HTR-8/SVneo (cell line): ENCODE data around the gene DDN.

Experiments used
- DNase-seq: peaks from one replicate; pipeline ENCODE4 v3.0.0; 2011; ENCODE audit warnings: low spot score, mixed read lengths; ENCODE audit not compliant: insufficient read length
- FAIRE-seq: peaks from 2 replicates; lab custom pipeline; 2011; peaks lifted over from hg19 to GRCh38; lab: Jason Lieb, UNC

The DDN gene

DNA sequence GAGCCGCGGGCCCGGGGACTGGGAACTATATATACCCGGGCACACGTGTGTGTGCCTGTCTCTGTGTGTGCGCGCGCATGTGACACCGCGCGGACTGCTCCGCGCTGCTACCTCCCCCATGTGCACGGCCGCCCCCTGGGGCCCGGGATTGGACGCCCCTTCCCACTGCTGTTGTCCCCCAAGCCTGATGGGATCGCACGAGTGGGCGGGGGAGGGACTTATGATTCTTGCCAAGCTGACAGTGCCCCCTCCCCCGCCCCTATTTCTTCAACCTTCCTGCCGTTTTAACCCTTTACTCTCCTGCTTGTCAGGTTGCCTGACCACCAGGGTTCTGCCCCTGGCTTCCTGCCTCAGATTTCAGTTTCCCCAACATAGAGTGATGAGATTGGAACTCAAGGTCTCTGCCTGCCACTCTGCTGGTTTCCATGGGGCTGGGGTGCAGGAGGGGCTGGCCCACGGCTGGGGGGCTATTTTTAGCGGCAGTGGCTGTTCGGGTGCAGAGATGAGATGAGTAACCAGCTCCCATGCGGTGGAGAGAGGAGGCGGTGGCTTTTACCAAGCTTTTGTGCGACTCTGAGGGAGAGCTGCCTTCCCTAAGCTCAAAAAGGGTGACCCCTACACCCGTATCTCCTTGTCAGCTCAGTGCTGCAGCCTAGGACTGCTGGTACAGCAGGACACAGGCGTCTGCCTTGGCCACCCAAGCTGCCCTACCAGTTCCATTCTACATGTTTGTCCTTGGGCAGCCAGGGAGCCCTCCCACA is at the start of gene DDN:
DDN (minus strand) TSS at position 5 of the 761 bp plus-strand sequence. CDS start 88 bp downstream, outside the sequence.
- DNase-seq (peak; percentile 66), FAIRE-seq (no peak)

DNA sequence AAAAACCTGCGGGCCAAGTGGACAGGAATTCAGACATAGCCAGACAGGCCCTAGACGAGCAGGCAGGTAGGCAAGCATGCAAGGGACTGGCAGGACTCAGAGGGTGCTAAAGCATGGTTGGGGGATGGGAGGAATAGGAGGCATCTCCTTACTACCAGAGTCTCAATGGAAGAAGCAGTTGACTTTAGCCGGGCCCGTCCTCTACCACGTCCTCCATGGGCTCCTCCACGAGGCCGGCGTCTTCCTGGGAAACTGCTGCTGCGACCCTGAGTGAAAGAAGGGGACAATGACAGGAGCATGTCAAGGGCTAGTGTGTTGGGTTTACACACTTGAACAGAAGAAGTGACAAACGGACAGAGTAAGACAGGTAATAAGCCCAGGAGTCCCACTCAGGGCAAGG is 49.8 kb upstream of the DDN start:
- FAIRE-seq, result no peak
- no peak for DNase-seq

DNA sequence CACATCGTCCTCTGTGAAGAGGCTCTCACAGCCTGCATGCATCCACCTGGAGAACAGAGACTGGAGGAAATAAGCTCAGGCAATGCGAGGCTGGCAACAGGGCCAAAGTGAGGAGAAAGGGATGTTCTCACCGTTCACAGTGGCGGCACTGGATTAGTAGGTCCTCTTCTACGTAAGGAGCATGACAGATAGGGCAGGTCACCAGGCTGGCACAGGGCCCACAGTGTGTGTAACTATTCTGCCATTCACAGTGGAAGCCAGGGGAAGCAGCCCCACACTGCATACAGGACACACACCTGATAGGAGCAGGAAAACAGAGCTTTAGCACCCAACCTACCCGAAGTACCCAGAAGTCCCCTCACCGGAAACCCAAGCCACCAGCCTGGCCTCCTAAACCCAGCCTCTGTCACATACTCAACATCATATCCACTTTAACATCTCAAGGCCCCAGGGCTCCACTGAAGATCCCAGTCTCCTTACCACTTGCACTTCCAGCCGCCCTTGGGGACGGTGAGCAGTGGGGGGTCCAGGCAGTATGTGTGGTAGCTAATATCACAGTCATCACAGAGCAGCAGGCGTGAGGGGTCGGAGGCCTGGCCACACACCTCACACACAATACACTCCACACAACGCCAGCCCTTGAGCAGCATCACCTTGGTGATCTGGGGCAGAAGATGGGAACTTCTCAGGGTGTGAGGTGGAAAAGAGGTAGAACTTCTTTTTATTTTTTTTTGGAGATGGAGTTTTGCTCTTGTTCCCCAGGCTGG is 47.1 kb upstream of the DDN start:
- DNase-seq, result no peak
- no peak for FAIRE-seq

DNA sequence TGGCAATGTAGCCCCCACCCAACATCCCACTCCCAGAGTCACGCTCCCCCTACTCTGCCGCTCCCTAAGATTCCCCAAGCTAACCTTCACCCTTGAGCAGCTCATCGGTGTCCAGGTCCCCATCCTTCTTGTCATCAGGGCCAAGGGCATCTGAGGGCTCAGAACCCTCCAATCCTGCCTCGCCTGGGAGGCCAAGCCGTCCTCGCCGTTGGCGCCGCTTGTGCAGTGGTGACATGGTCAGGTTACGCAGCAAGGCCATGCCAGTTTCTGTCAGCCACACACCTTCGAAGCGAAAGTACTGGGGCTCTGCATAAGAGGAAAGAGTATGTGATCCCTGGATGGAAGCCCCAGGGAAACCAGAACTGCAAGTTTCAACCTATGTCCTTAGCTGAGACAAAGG is 45.5 kb upstream of the DDN start:
- no peak for FAIRE-seq
- DNase-seq, result no peak

DNA sequence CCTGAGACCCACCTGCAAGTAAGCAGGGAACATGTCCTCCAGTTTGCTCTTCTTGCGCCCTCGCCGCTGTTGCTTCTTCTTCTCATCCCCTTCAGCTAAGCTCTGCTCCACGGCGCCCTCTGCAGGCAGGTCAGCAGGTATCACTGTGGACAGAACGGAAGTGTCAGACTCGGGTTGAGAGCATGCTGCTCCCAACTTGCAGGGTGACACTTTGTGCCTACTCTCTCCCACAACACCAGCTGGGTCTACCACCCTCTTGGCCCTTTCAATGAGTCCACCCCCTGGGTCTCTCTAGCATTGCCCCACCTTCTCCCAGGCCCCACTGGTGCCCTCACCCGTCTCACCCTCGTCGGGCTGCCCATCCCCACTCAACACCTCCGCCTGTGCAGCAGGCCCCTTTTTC is 44.7 kb upstream of the DDN start:
- no peak for DNase-seq
- no peak for FAIRE-seq

DNA sequence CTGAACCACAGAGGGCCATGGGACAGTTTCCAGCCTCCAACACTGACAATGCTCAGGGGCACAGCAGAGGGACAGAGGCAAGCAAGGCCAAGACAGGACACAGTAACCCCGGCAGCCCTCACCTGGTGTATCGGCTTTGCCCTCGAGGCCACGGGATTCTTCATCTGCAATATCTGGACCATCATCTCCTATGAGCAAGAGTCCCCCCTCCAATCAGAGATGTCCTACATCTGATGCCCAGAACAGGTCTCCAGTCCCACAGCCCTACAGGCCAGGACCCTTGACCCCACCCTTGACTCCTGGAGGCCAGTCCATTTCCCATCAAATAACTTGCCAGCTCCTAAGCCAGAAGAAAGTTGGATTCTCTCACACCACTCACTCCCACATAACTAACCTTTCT is 44.1 kb upstream of the DDN start:
- FAIRE-seq, result no peak
- no peak for DNase-seq

DNA sequence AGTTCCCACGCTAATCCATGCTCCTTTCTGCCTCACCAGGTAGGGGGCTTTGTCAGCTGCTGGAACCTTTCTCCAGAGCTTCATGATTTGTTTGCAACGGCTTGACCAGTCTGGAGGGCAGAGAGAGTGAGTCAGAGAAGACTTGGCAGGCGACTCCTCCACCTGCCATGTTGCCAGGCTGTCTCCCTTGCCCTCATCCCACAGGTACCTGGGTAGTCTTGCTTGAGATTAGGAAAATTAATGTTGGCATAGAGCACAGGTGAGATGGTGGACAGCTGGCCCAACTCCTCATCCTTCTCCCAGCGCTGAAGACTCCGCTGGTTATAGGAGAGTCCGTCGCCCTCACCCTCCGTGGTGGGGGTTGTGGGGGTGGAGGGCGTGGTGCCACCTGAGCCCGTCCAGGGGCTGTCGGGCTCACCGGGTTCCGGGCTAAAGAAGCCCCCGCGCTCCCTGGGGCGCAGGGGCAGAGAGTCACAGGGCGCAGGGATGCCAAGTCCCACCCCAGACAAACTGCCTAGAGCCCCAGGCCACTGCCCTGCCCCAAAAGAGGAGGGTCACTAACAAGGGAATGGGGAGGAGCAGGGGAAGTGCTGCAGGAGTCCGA is 42.8 kb upstream of the DDN start:
- FAIRE-seq (no peak), DNase-seq (no peak)

DNA sequence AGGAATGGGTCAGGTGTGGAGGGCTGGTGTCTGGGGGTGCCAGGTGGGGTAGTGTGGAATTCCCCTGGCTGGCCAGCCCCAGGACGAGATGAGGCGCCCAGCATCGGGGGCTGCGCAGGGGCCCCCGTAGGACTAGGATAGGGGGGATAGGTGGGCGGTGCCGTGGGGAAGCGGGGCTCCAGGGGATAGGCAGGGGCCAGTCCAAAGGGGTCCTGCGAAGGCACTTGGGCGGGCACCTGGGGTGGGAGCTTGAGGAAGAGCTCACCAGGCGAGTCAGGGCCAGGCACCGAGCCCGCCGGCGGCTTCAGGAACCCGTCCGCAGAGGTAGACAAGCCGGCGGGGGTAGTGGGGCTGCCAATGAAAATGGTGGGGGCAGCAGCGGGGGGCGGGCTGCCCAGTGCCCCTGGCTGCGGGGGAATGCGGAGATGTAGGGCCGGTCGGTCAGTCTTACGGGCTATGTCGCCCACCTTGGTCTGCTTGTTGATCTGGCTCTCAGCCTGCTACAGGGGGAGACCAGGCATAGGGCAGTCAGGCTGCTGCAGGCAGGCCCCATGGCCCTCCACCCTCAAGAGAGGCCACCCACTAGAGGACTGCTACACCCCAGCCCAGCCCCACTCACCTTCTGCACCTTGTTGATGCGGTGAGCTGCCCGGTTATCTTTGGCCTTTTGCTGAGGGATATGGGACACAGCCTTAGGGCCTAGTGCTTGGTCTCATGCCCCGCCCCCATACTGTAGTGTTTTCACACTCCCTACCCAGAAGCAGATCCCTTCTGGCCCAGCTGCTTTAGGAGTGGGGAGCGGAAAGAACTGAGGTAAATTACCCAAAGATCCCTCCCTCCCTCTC is 42.1 kb upstream of the DDN start:
- no peak for DNase-seq
- FAIRE-seq, result no peak

DNA sequence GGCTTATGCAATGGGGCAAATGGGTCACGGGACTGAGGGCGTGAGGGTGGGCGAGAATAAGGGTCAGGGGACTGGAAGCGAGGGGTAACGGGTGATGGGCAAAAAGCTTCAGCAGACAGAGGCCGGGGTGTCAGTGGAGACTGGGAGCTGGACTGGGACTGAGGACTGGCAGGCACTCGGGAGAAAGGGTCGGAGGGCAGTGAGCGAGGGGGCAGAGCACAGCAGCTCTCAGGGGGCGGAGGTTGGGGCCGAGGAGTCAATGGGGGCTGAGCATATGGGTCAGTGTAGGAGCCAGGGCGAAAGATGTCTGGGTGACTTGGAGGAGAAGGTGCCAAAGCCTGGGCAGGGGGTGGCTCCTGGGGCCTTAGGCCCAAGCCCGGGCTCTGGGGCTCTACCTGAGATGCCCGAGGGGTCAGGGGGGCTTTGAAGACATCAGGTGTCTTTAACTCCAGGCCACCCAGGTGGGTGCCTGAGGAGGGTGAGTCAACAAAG is 41.2 kb upstream of the DDN start:
- FAIRE-seq (no peak), DNase-seq (no peak)

DNA sequence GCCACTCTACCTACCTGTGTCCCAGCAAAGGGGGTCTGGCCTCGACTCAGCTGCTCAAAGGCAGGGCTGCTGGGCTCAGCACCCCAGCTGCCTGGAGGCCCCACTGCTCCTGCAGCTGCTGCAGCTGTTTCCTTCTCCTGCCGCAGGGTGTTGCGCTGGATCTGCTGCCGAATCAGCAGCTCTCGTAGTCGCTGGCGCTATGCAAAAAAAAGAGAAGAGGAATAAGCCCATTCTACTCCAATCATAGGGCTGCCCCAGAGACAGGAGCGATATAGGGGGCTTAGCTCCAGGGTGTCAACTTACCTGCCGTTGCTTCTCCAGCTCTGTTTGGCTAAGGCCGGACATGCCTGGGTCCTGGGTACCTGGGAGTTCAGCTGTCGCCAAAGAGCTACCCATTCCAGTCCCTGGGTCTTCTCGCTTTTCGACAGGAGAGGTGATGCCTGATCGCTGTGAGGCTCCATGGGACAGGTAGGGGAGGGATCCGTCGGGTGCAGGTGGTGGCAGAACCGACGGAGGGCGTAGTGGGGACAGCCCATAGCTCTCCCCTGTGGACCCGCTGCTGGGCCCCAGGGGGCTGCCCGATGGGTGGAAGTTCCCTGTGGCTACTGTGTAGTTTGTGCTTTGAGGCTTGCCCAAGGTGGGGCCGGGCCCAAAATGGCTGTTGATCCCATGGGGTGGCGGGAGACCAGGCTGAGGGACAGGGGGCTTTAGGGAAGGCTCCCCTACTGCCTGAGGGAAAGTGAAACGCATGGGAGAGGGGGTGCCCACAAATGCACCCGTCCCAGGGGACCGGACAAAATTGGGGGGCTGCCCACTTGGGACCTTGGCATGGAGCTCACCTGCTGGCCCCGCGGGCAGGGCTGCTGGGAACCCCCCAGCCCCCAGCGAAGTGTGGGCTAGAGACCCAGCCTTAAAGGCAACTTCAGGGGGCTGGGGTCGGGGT is 40.5 kb upstream of the DDN start:
- DNase-seq (no peak), FAIRE-seq (no peak)

DNA sequence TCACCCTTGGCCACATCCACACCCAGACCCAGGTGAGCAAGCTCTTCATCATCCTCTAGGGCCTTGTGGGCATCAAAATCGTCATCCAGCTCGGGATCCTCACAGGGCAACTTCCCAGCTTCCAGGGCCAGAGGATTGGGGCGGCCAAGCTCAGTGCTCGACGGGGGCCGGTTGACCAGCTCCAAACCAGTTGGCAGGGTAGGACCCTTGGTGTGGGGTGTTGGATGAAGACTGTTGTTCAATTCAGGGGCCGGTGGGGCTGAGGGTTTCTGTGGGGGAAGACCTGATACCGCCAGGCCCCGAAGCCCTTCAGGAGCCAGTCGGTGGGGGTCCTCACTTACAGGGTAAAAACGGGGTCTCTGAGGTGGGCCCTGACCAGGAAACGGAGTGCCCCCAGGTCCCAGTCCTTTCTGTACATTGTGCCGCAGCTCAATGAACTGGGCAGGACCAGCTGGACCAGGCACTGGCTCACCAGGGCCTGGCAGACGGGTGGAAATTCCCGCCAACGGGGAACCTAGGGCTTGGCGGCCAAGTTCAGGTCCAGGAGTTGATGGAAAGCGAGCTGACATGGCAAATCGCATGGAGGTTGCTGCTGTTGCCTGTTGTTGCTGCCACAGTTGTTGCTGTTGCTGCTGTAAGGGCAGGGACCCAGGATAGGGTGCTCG is 39.2 kb upstream of the DDN start:
- no peak for DNase-seq
- no peak for FAIRE-seq

DNA sequence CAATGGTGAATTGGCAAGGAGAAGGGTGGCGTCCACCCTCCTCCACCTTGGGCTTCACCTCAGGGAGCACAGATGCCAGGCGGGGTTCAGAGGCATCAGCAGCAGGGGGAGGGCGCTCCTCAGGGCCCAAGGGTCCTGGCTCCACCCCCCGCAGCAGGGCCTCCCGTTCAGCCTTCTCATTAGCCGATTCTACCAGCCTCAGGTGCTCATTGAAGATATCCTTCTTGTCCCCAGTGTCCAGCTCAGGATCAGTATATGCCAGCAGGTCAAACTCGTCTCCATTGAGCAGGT is 38.7 kb upstream of the DDN start:
- DNase-seq (no peak), FAIRE-seq (no peak)

DNA sequence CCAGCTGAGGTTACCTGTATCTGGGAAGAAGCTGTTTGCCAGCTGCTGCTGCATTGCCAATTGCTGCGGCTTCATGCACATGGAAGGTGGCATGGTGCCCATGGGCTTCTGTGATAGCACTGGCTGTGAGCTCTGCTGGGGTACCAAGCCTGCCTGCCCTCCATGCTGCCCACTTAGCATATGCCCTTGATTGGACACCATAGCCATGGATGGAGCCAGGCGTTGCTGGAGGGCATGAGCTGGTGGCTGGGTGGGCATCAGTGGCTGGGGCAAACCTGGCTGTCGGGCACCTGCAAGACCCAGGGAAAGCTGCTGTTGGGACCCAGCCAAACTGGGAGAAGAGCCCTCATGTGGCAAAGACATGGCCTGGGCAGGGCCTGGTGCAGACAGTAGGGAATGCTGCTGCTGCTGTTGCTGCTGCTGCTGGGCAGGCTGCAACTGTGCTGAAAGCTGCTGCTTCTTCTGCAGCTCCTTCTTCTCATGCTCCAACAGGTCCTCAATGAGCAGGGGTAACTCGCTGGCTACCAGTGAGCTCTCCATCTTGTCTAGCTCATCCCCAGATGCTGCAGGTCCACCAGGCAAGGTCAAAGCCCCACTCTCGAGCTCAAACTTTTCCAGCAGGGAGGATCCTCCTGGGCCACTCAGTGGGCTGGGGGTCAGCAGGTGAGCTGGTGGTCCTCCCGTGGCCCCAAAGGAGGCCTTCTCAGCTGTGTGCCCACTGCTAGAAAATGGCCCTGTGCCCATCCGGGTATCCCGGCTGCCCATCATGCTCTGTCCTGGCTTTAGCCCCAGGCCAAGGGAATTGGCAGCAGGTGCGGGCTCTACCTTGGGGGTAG is 38.2 kb upstream of the DDN start:
- DNase-seq (no peak), FAIRE-seq (no peak)

DNA sequence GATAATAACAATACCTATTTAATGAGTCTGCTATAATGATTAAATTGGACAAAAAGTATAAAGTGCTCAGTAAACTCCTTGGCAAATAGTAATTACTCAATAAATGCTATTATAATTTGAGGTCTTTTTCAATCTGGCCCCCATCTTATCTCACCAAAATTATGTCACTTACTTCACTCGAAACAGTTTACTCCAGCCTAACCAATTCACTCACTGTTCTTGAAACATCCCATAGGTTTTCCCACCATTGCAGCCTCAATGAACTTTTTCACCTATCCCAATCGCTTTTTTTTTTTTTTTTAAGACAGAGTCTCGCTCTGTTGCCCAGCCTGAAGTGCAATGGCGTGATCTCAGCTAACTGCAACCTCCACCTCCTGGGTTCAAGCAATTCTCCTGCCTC is 36.9 kb upstream of the DDN start:
- DNase-seq (no peak), FAIRE-seq (no peak)

DNA sequence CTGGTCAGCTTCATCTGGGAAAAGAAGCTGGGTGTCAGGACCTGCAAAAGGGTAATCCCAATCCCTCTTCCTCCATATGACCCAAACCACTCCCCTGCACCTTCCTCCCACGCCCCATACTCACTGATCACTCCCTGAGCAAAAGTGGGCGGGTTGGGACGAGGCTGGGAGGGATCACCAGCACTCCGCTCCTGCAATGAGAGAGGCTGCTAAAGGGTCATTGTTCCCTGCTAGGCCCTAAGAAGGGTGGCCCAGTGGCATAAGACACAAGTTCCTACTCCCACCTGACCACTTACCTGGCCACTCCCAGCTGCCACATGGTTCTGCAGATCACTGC is 35.1 kb upstream of the DDN start:
- DNase-seq, result no peak
- no peak for FAIRE-seq

DNA sequence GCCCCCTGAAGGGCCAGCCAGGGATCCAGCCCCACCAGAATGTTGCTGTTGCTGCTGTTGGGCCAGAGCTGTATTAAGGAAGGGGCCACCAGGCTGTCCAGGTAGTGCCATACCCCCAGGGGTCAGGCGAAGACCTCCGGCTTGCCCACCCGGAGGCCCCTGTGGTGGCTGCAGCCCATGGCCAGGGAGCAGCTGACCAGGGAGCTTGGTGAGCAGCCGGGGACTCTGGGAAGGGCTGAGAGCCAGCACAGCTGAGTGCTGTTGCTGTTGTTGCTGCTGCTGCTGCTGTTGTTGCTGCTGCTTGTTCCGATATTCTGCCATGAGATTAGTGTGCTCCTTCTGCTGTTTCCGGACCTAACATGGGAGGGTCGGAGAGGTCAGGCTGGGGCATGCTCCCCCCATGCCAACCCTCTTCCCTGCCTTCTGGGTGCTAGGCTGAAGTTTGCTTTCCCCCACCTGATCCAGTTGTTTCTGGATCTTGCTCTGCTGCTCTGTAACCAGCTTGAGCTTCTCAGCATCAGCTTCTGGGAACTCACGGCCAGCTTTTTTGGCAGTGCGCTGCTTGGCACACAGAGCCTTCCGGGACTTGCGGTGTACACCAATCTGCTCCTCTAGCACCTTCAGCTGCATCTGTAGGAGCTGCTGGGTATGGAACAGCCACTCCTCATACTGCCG is 34.6 kb upstream of the DDN start:
- no peak for DNase-seq
- FAIRE-seq, result no peak

DNA sequence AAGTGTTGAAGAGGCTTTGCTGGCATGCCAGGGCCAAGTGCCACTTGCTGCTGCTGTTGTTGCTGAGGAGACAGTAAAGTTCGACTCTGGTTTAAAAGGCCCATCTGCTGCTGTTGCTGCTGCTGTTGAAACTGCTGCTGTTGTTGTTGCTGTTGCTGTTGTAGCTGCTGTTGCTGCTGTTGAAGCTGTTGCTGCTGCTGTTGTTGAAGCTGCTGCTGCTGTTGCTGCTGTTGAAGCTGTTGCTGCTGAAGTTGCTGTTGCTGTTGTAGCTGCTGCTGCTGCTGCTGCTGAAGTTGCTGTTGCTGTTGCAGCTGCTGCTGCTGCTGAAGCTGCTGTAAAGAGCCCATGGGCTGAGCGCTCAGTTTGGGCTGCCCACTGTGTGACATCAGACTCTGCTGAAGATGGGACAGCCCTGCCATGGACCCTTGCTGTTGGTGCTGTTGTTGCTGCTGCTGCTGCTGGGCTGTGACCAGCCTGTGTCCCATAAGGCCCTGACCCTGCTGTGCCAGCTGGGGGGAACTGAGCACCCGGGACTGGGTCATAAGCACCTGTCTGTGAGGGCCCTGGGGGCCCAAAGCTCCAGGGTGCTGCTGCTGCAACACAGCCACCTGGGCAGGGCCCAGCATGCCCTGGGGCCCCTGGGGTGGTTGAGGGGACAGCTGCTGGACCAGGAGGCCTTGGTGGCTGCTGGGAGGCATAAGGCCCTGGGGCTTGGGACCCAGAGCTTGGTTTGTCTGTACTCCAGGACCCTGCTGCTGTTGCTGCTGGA is 33.7 kb upstream of the DDN start:
- DNase-seq (no peak), FAIRE-seq (no peak)
